Measurements from ENCODE around the gene SPG7.

SPG7 gene

GRCh38 chr16:89548344-89549006 is 40.3 kb downstream of the SPG7 start:
- DNase-seq: no peak

DNA sequence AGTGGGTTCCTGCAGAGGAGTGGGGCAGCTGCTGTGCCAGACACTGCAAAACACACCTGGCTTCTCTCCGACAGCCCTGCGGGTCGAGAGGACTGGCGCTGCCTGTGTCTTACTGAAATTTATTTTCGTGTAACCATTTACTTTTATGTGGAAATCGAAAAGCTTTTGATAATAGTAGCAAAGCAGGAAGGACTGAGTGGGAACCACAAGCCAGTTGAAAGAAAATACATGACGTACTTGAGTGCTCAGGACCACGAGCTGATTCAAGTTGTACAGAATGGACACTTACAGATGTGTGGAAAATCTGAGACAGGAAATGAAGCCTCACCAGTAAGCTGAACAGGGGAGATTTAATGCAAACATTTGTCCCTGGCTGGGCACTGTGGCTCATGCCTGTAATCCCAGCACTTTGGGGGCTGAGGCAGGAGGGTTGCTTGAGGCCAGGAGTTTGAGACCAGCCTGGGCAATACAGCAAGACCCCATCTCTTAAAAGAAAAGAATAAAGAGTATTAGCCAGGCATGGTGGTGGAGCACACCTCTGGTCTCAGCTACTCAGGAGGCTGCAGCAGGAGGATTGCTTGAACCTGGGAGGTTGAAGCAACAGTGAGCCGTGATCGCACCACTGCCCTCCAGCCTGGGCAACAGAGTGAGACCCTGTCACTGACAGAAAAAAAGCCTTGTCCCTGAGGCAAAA is 41.0 kb downstream of the SPG7 start:
- no peak for DNase-seq

GRCh38 chr16:89550421-89551007 is 42.3 kb downstream of the SPG7 start:
- DNase-seq: no peak

- no peak for DNase-seq
Observed at GRCh38 chr16:89552329-89552728, 44.1 kb downstream of the SPG7 start.

- DNase-seq: no peak
Observed at GRCh38 chr16:89552913-89553312, 44.7 kb downstream of the SPG7 start.

DNA sequence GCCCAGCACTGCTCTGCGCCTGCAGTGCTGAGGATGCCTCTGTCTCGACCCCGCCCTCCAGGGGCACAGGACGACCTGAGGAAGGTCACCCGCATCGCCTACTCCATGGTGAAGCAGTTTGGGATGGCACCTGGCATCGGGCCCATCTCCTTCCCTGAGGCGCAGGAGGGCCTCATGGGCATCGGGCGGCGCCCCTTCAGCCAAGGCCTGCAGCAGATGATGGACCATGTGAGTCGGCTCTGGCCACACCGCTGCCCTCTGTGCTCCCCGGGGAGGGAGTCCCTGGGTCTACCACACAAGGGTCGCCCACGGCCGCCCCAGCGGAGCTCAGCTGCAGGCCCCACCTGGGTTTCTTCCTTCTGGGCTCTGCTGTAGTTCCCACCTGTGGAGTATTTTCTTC is 45.5 kb downstream of the SPG7 start:
- no peak for DNase-seq

- DNase-seq: no peak
Observed at GRCh38 chr16:89554343-89554742, 46.1 kb downstream of the SPG7 start.

GRCh38 chr16:89555265-89555664 is 47.1 kb downstream of the SPG7 start:
- no peak for DNase-seq

GRCh38 chr16:89555780-89556179 is 47.6 kb downstream of the SPG7 start:
- DNase-seq: no peak

DNA sequence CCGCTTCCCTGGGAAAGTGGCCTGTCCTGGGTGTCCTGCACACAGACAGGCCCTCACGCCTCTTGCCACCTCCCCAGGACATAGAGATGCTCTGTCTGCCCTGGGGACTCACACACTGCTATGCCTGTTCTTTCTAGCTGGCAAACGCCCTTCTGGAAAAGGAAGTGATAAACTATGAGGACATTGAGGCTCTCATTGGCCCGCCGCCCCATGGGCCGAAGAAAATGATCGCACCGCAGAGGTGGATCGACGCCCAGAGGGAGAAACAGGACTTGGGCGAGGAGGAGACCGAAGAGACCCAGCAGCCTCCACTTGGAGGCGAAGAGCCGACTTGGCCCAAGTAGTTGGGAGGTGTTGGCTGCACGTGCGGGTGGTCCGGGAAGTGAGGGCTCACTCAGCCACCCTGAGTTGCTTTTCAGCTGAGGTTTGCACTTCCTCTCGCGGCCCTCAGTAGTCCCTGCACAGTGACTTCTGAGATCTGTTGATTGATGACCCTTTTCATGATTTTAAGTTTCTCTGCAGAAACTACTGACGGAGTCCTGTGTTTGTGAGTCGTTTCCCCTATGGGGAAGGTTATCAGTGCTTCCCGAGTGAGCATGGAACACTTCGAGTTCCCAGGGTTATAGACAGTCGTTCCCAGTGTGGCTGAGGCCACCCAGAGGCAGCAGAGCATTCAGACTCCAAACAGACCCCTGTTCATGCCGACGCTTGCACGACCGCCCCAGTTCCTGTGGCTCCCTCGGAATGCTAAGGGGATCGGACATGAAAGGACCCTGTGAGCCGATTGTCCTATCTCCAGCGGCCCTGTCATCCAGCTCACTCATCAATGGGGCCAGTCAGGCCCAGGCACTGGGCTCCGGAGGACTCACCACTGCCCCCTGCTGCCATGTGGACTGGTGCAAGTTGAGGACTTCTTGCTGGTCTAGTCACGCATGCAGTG is 48.8 kb downstream of the SPG7 start:
- peak; percentile 46 for DNase-seq

DNA sequence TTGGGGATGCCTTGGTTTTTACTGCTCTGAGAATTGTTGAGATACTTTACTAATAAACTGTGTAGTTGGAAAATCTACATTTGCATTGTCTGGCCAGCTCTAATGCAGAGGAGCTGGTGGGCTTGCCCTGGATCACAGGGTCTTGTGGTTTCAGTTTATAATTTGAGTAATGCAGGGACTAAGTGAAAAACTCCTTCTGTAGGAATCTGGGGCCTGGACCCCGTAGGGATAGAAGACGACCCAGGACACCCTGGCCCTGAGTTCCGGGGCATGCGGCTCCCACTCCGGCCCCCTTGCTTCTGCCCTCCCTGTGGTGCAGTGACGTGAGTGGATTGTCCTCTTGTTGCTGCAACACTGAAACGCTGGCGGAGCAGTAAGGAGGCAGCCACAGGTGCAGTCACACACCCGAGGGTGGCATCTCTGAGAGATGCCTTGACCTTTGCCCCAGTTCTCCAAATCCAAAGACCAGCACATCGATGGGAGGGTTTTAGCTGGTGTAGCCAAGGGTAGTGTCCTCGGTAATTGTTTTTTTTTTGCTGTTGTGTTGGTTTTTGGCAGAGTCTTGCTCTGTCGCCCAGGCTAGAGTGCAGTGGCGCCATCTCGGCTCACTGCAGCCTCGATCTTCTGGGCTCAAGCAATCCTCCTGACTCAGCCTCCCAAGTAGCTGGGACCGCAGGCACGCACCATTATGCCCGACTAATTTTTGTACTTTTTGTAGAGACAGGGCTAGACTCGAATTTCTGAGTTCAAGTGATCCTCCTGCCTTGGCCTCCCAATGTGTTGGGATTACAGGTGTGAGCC is 49.7 kb downstream of the SPG7 start:
- DNase-seq: no peak

- peak; percentile 94 for DNase-seq
Observed at GRCh38 chr16:89560378-89561141, 52.4 kb downstream of the SPG7 start, which contains the start of gene RPL13. Gene RPL13, plus strand, starts transcription at chr16:89560682. Its CDS starts 278 bp downstream, at chr16:89560960.

DNA sequence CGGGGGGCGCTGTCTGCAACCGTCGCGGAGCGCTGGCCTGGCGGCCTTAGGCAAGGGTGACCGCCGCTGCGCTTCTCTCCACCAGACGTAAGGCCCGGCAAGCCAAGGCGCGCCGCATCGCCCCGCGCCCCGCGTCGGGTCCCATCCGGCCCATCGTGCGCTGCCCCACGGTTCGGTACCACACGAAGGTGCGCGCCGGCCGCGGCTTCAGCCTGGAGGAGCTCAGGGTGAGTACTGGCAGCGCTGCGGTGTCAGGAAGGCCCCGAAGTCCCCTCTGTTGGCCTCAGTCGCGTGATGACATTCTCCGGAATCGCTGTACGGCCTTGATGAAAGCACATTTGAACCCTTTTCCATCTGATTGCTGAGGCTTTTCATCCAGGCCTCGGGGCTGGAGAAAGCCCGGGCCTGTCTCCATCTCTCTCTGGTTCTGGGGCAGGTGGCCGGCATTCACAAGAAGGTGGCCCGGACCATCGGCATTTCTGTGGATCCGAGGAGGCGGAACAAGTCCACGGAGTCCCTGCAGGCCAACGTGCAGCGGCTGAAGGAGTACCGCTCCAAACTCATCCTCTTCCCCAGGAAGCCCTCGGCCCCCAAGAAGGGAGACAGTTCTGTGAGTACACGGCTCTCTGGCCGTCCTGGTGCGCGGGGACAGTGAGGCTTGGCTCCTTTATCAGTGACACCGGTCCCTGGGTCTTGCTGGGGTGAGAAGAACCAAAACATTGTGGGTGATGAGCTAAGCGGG is 53.1 kb downstream of the SPG7 start:
- no peak for DNase-seq

DNA sequence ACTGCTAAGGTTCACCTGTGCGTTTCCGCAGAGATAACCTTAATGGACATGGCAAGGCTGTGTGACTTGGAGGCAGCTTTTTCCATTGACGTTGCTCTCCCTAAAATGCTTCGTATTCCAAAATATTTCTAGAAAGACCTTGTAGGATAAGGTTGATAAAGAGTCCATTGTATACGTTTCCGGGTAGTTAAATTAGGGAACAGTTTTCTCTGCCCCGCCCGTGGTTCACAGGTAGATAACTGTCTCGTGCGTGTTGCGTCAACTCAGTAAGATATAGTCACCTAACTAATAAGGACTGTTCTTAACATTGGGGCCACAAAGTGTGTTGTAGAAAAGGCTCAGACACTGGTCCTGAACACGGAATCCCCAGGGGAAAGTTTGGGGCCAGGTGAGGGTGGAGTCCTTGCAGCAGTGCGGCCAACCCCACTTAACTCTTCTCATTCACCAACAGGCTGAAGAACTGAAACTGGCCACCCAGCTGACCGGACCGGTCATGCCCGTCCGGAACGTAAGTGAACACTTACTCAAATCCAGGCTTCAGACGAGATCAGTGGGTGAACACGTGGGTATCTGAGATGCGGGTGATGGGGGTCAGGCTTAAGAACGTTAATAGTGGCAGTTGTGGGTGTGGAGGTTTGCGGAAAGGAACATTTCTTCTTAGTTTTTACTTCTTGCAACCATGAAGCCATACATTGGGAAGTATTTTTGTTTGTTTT is 53.8 kb downstream of the SPG7 start:
- no peak for DNase-seq

DNA sequence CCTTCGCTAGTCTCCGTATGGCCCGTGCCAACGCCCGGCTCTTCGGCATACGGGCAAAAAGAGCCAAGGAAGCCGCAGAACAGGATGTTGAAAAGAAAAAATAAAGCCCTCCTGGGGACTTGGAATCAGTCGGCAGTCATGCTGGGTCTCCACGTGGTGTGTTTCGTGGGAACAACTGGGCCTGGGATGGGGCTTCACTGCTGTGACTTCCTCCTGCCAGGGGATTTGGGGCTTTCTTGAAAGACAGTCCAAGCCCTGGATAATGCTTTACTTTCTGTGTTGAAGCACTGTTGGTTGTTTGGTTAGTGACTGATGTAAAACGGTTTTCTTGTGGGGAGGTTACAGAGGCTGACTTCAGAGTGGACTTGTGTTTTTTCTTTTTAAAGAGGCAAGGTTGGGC is 54.7 kb downstream of the SPG7 start:
- no peak for DNase-seq

DNA sequence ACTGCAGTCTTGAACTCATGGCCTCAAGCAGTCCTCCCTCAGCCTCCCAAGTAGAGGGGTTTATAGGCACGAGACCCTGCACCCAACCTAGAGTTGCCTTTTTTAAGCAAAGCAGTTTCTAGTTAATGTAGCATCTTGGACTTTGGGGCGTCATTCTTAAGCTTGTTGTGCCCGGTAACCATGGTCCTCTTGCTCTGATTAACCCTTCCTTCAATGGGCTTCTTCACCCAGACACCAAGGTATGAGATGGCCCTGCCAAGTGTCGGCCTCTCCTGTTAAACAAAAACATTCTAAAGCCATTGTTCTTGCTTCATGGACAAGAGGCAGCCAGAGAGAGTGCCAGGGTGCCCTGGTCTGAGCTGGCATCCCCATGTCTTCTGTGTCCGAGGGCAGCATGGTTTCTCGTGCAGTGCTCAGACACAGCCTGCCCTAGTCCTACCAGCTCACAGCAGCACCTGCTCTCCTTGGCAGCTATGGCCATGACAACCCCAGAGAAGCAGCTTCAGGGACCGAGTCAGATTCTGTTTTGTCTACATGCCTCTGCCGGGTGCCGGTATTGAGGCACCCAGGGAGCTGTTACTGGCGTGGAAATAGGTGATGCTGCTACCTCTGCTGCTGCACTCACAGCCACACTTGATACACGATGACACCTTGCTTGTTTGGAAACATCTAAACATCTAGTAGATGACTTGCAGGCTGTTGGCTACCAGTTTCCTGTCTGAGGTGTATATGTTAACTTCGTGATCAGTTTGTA is 55.6 kb downstream of the SPG7 start:
- no peak for DNase-seq

DNA sequence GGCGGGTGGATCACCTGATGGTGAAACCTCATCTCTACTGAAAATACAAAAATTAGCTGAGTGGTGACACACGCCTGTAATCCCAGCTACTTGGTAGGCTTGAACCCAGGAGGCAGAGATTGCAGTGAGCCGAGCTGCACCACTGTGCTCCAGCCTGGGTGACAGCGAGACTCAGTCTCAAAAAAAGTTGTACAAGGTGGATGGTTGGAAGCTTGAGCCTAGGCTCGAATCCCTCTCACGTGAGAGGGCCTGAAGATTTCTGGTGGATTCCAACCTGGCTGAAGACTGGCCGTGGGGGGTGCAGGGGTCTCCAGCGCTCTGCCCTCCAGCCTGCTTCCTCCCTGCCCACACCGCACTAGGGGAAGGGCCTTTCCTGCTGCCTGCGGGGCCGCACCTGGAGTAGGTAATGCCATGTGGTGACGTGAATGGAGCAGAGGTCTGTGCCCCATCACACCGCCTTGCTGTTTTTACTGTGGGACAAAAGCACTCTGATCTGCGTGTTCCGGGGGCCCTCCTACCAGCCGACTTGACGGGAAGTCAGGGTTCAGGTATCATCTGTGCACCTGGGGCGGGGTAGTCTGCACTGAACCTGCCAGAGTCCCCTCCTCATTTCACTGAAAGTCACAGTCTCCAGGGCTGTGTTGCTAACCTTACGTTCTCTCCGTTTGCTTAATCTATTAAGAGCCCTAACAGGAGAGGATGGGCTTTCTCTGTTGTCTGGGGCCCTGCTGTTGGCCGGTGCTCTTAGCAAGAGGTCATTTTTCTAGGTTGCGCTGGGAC is 56.5 kb downstream of the SPG7 start:
- DNase-seq: no peak

GRCh38 chr16:89565256-89565505 is 57.0 kb downstream of the SPG7 start:
- DNase-seq: no peak
